ENCODE measurements around the gene TMEM131. TPM values are rescaled to one million over a fixed set of nuclear protein-coding genes. Genes with fewer than 3 reads are reported as not detected.

The TMEM131 gene
- total and polyA plus RNA-seq, 12 donors, result 8.2 to 34.3 (median 30.0) TPM

- TF ChIP-seq CTCF (IDR thresholded peaks at IDR 0.05), result no peak
- no peaks in the 10 kb centered on the region for H3K27me3 ChIP-seq
- ATAC-seq (no peak), DNase-seq (no peak)
- H3K36me3 ChIP-seq, result peaks cover 0 to 31% (median 0%) of the 10 kb centered on the region in 9 donors
- no peak overlapping the region for H3K27ac ChIP-seq
- H3K9me3 ChIP-seq, result peaks cover 0 to 7% (median 0%) of the 10 kb centered on the region in 11 donors
- intact Hi-C loops (cut with DNase I), result no loop called here
- H3K4me1 ChIP-seq, result peaks cover 0 to 49% (median 14%) of the 10 kb centered on the region in 9 donors
- no peak overlapping the region for H3K4me3 ChIP-seq
- 89 to 90% methylated on average over 6 of the region's 6 CpGs for WGBS, 2 donors
Measured at GRCh38 chr2:97907369-97908100, 88.2 kb downstream of the TMEM131 start.

- WGBS, 2 donors, result 35 to 59% methylated on average over 1 of the region's 1 CpG
- ATAC-seq, result peak in 1 of 8 donors; percentile 64
- H3K4me1 ChIP-seq, result peaks cover 0 to 36% (median 7%) of the 10 kb centered on the region in 9 donors
- no peak for DNase-seq
- peaks cover 0 to 7% (median 0%) of the 10 kb centered on the region in 11 donors for H3K9me3 ChIP-seq
- H3K27ac ChIP-seq, result no peak overlapping the region
- H3K4me3 ChIP-seq, result no peak overlapping the region
- peaks cover 0 to 31% (median 0%) of the 10 kb centered on the region in 9 donors for H3K36me3 ChIP-seq
- H3K27me3 ChIP-seq, result no peaks in the 10 kb centered on the region
- intact Hi-C loops (cut with DNase I), result no loop called here
- TF ChIP-seq CTCF (IDR thresholded peaks at IDR 0.05), result no peak
Measured at GRCh38 chr2:97906307-97906706, 89.4 kb downstream of the TMEM131 start.

- 54 to 68% methylated on average over 1 of the region's 1 CpG for WGBS, 2 donors
- no peak overlapping the region for H3K4me3 ChIP-seq
- peaks cover 0 to under 1% (median 0%) of the 10 kb centered on the region in 11 donors for H3K9me3 ChIP-seq
- H3K27ac ChIP-seq, result no peak overlapping the region
- no peaks in the 10 kb centered on the region for H3K27me3 ChIP-seq
- DNase-seq (no peak), ATAC-seq (no peak)
- no peak for TF ChIP-seq CTCF (IDR thresholded peaks at IDR 0.05)
- intact Hi-C loops (cut with DNase I), result no loop called here
- H3K4me1 ChIP-seq, result peaks cover 0 to 27% (median 7%) of the 10 kb centered on the region in 9 donors
- peaks cover 0 to 31% (median 0%) of the 10 kb centered on the region in 9 donors for H3K36me3 ChIP-seq
Measured at GRCh38 chr2:97905294-97905693, 90.5 kb downstream of the TMEM131 start.

GRCh38 chr2:97901862-97902261 lies 93.9 kb downstream of the TMEM131 start:
- DNase-seq (no peak), ATAC-seq (no peak)
- Histone ChIP-seq H3K36me3 (peaks cover 0 to 17% (median 0%) of the 10 kb centered on the region in 9 donors), H3K27me3 (no peaks in the 10 kb centered on the region), H3K4me3 (no peak overlapping the region), H3K9me3 (no peaks in the 10 kb centered on the region), H3K27ac (no peak overlapping the region), H3K4me1 (peaks cover 0 to 6% (median 0%) of the 10 kb centered on the region in 9 donors)
- no peak for TF ChIP-seq CTCF (IDR thresholded peaks at IDR 0.05)
- intact Hi-C loops (cut with DNase I), result no loop called here

Measured in heart right ventricle (tissue), 16 donors.